HG02852 (cell line): ENCODE measurements around the gene SAMD8.

Experiments
- ATAC-seq: cut with Tn5 transposase; IDR thresholded peaks from one replicate; pipeline ENCODE4 v1.9.1; 2021; ENCODE audit warnings: mild to moderate bottlenecking, moderate library complexity; ENCODE audit not compliant: unreplicated experiment

The SAMD8 gene

DNA sequence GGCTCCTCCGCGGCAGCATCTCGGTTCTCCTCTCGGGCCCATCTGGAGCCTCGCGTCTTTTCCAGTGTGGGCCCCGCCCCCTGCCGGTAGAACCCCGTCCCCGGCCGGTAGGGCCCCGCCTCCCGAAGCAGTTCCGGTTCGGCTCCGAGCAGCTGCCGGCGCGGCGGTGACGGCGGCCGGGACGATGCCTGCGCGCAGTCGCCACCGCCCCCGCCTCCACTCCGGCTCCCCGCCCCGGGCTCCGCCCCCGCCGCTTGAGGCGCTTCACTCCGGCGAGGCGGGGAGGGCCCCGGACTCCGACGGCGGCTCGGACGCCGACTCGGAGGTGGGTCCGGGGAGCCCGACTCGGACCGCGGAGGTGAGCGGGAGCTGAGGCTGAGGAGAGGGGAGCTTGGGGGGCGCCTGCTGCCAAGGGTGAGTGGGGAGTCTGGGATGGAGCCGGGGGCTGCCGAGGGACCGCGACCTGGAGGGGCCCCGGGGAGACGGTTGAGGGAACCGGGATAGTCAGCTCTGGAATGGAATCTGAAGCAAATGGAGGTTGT lies at the start of gene SAMD8:
TSS of gene SAMD8 (plus strand) at position 292 of the 542 bp plus-strand sequence. CDS start 38,873 bp downstream, outside the sequence.
- ATAC-seq: no peak

DNA sequence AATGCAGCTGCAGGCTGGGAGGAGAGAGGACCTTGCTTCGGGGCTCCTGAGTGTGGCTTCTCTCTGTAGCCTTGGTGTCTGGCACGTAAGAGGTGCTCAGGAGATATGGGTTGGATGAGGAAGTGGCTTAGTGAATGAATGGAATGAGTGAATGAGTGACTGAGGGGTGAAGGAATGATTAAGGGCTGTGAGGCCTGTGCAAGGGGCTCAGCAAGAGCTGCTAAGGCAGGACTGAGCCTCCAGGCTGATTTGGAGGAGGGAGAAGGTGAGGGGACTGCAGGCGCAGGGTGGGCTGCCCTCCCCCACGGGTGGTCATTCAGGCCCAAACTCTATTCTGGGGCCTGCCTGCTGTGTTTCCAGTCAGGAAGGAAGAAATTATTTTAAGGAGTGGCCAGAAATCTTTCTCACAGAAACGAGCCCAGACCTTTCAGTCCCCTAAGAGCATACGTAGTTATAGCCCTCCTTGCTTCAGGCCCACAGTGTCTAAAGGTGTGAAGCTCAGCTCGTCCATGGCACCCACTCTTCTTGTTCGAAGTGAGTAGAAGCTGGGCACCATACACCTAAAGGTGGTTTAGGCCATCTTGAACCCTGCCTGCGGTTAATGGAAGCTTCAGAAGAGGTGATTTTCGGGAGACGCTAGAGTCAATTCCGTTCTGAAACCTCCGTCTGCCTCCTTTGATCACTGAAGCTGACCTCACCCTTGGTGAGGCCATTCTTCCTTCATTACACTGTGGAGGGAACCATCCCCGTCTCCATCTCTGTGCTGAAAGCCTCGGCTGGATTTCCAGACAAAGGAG lies 49.5 kb upstream of the SAMD8 start:
- ATAC-seq: no peak

DNA sequence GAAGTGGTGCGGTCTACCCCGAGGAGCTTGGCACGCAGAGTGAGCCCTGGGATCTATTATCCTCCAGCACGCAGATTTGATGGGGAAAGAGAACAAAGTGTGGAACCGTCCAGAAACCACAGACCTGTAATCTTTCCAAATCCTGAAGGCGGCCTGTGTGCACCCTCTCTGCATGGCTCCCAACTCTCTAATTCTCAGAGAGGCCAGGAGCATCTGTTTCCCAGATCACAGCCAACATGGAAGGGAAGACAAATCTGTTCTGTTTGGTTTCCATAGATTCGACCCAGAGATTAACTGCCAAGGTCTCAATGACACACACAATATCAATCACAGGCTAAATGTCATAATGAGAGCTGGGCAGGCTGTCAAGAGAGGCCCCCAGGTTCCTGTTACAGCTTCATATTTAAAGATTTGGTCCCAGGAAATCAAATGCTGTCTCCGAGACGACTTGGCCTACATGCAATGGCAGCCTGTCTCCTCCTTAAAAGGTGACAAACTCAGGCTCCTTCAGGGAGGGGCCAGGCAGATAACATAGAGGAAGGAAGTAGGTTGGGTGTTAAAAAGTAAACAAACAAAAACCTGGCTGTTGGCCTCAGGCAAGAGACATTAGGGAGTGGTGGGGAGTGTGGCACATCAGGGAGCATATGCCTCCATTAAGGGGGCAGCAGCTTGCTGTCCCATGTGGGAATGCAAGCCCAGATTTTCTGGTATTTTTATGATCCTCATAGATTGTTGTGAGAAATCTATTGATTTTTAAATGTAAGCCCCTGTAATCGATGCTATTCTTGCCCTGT lies 48.8 kb upstream of the SAMD8 start:
- ATAC-seq: no peak

GRCh38 chr10:75063461-75064230 lies 47.8 kb upstream of the SAMD8 start:
- no peak for ATAC-seq

DNA sequence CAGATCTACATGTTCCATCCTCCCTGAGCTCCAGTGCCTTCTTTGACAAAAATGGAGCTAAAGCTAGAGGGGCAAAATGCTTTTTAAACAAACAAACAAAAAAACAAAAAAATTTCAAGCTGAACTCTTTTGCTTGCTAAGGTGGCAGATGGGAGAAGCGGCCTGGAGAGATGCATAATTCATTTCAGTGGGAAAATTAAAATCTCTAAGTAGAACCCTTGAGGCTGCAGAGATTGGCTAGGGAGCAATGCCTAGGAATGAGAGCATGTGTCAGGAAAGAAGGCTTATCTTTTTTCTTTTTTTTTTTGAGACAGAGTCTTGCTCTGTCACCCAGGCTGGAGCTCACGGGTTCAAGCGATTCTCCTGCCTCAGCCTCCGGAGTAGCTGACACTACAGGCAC lies 46.4 kb upstream of the SAMD8 start:
- ATAC-seq: no peak

DNA sequence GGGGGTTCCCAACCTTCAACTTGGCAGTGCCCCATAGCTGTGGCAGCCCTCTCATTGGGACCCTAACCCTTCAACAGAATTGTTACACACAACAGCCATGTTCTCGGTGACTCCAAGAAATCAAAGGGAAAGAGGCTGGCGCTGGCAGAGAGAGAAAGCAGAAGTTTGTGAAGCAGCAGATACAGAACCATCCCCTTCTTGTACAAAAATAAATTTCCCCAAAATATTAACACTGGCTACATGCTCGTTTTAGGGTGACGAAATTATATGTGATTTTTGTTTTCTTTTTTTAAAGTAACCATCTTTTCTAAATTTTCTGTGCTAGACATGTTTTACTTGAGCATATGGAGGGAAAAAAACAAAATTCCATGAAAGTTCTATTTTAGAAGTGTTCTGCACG lies 45.2 kb upstream of the SAMD8 start:
- no peak for ATAC-seq

GRCh38 chr10:75067272-75067671 lies 44.2 kb upstream of the SAMD8 start:
- no peak for ATAC-seq

DNA sequence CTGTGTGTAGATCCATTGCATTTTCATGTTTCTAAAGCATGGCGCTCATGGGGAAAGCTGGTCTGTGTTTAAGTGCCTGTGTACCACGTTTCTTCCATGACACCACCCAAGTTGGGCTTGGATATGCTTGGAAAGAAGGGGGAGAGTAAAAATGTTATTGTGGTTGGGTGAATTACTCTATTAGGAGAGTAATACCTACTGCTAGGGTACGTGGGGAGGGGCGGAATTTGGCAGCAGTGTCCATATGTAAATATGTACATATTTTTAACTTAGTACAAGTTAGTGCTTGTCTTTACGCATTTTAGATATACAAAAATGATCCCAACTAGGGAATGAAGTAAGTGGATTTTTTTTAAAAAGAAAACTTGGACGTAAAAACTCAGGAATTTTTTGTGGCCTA lies 42.9 kb upstream of the SAMD8 start:
- ATAC-seq: no peak

GRCh38 chr10:75070476-75070875 lies 41.0 kb upstream of the SAMD8 start:
- no peak for ATAC-seq

GRCh38 chr10:75070961-75071428 lies 40.5 kb upstream of the SAMD8 start:
- ATAC-seq: no peak

DNA sequence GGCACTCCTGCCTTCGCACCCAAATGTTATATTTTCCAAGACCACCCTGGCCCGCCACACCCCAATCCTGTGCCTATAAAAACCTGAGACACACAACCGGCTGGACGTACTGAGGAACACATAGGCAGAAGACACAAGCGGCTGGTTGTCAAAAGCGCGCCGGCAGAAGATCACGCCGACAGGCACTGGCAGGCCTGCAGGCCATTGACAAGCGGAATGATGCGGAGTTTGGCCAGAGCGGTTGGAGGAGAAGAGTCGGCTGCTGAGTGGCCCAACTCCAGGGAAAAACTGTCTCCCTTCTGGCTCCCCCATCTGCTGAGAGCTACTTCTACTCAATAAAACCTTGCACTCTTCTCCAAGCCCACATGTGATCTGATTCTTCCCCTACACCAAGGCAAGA lies 39.7 kb upstream of the SAMD8 start:
- no peak for ATAC-seq

GRCh38 chr10:75072727-75073126 lies 38.7 kb upstream of the SAMD8 start:
- ATAC-seq: no peak

GRCh38 chr10:75073442-75073841 lies 38.0 kb upstream of the SAMD8 start:
- ATAC-seq: no peak

DNA sequence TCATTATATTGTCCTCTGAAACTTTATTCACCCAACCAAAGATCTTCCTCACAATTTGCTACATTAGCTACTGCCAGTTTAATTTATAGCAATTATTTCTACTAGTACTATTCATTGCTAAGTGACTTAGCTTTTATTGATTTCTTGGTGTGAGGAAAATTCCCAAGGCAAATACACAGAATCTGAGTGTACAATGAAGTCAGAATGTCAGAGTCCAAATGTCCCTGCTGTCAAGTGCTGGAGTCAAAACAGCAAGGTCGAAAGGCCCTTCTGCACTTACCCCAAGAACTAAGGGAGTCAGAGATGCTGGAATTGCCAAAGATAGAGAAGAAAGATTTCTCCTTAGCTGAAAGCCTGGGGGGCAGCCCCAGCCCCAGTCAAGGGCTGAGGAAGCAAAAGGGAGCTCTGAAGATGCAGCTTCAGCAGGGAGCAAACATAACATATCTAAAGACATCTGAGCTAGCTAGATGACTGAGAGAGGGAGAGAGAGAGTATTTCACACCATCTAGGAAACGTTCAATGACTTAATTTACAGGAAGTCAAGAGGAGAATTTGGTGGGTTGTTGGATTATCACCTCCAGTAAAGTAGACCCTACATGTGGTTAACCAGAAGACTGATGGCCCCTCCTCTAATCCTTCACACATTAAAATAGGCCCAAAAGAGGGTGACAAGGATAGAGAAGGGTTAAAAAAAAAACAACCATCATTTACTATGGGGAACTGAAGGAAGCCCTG lies 36.6 kb upstream of the SAMD8 start:
- ATAC-seq: no peak

DNA sequence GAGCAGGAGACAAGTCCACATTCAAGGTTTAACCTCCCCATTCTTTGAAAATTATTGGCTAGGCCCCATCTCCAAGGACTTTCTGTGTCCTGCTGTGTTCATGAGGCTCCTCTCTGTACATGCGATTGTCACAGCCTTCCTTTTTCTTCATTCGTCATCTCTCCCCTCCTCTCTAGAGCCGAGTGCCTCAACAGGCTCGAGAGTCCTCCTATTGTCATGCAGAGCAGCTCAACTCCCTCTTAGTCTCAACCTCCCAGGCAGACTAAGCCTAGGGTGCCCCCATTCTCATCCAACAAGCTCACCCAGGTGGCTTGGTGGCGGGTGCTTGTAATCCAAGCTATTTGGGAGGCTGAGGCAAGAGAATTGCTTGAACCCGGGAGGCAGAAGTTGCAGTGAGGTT lies 35.1 kb upstream of the SAMD8 start:
- no peak for ATAC-seq

DNA sequence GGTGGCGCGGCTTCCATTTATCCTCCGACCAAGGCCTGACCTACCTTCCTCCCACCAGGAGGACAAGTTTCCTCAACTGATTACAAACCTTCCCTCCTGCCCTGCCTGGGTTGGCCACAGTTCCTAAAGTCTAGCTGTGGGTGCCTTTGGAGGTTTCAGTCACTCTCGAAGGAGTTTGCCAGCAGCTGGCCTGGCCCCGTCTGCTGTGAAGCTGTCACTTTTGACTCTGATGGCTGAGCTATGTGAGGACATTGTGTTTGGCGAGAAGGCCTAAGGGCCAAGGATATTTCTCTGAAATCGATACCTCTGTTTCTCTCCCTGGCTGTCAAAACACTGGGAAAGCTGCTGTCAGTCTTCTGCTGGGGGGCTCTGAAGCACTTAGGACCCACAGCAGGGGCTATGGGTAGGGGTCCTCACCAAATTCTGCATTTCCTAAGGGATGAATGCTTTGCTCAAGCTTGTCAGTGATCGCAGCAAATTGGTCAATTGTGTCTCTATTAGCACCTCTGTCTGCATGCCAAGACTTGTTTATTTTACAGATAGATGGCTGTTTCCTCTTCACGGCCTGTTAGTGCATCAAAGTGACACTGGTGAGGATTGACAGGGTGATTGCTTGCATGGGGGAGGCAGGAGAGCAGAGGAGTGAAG lies 31.9 kb upstream of the SAMD8 start:
- no peak for ATAC-seq

DNA sequence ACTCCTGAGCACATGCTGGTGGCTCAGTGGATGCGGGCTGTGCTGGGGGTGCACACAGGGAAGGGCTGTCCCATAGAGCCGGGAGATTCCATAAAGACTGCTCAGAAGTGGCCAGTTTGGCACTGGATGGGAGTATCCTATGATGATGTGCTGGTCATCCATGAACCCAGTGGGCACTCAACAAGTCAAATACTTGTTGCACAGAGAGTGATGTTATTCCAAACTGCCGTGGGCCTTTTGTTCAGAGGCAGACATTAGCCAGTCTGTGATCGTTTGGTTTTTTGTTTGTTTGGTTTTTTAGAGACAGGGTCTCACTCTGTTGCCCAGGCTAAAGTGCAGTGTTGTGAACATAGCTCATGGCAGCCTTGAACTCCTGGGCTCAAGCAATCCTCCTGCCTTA lies 30.9 kb upstream of the SAMD8 start:
- ATAC-seq: no peak

- ATAC-seq: no peak
Observed at GRCh38 chr10:75081379-75081778, 30.1 kb upstream of the SAMD8 start.

DNA sequence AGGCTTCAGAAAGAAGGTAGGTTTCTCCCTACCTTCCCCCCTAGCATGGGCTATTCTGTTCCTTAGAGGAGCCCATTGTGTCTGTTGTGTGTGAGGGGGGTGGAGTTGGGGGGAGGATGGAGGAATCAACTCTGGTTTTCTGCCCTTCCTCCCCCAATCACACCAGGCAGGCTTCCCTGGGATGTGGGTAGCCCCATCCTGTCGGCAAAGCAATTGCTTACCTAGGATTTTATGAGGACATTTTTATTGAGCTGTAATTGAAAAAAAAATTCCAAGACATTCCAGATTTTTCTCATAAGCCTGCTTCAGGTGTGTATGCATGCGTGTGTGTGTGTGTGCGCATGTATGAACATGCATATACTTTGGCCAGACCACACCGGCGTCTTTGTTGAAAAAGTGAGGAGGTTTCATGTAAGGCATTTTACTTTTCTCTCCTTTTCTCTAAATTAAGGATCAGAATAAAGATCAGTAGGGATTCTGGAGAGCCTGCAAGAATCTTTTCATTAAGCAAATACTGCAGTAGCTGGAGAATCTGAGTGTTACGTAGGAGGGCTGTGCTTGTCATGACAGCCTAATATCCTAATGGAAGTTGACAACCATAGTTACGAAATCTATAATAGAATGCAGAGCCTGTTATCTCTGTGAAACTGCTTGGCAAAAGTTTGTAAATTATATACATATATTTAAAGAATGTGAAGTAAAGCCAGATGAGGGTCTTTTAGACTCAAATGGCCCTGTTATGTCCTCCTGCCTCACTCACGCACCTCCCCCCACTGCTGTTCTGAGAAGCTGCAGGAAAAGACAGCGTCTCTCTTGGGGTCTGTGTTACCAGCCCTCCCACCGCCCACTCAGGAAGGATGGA lies 27.3 kb upstream of the SAMD8 start:
- ATAC-seq: no peak
